ENCODE data around the gene CACUL1.
"Not testable (repeated sequence)": the region's sequence is repeated elsewhere in the genome, so short reads cannot be mapped to it uniquely, and the experiment has no call there.

CACUL1 gene

DNA sequence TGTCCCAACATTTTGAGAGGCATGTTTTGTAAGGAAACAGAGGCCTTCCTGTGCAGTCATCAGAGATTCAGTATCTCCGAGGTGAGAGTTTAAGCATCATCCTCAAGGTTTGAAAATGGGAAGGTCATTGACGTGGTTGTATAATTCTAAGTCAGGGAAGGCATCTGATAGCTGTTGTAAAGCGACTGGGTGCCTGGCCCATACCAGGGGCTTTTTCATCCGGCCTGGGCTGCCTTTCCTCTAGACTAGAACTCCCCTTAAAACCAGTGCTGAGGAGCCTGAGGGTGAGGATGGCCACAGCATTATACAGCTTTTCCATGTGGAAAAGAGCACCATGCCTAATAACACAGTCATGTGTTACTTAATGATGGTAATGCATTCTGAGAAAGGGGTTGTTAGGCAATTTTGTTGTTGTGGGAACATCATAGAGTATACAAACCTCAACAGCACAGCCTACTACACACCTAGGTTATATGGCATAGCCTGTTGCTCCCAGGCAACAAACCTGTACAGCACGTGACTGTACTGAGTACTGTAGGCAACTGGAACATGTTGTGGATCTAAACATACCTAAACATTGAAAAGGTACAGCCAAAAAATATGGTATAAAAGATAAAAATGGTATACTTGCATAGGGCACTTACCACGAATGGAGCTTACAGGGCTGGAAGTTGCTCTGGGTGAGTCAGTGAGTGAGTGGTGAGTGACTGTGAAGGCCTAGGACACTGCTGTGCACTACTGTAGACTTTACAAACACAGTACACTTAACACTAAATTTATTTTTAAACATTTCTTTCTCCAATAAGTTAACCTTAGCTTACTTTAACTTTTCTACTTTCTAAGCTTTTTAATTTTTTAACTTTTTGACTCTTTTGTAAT, 13.5 kb upstream of the CACUL1 start:
- DNase-seq: no peak

DNA sequence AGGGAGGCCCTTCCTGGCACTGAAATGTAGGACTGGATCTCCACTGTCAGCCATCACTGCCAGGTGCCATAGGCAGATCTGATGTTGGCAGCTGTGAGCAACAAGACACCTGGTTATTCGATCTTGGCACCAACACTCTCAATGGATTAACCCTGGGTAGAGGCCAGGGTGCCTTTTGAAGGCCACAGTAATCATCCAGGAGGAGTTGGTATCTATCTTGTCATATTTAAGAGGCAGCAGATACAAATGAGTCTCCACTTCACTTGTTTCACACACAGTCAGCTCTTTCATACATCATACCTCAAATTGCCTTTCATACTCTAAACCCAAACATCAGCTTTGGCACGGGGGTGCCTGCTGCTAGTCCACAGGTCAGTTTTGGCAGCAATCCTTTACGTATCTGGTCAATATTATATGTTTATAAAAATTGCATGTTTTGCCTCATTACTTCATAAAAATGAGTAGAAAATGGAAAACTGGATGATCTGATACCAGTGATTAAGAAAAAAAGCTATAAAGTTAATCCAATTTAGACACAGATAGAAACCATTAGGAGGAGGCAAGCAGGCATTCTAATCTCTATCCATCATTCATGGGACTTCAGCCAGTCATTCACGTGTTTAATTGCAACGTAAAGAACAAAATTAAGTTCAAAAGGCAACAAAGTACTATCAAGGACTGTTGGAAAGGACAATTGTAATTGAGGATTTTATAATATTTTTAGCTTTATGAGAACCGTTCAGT, 12.7 kb upstream of the CACUL1 start:
- DNase-seq: no peak

DNA sequence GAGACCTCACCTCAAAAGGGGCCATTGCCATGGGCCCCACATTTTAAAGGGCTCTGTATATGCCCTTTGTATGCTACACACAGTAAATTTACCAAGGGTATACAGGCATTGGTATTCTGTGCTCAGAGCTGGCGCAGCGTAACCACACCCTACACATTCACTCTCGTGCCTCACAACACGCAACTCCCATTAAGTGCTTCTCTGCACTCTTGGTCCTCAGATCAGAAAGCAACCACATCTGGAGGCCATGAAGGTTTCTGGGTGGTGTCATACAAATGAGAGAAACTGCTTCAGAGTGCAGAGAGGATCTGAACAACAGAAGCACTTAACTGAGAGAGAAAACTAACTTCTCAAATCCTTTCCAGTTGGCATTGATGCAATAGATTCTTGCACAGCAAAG, 9.4 kb upstream of the CACUL1 start:
- no peak for DNase-seq

DNA sequence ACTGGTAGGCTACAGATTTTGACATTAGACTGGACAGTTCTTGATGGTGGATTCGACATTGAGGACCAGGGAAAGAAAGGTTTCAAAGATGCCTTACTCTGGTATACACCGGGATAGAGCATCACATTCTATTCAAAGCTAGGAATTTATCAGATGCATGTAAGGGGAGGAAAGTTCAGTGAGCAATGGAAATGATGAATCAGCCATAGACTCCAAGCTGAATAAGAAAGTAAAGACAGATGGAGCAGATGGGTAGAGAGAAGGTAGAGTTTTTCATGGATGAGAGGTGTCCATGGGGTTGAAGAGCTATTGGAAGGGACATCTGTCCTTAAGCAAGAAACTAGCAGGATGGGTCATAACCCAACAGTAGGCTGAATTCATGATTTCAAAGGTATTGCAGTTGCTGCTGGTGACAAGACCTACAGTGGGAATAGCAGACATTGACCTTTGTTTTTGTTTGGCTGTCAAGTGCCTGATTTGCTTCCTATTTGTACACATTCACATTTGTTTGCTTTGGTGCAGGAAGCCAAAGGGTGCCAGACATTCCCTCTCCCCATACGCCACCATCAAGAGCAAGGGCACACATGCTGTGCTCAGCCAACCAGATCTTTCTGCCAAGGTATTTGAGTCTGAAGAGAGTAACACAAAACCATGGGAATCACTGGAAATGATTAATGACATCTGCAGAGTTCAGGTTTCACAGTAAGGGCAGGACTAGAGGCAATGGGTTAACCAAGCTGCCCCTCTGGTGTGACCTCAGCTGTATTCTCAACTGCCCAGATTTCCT, 8.6 kb upstream of the CACUL1 start:
- no peak for DNase-seq

DNA sequence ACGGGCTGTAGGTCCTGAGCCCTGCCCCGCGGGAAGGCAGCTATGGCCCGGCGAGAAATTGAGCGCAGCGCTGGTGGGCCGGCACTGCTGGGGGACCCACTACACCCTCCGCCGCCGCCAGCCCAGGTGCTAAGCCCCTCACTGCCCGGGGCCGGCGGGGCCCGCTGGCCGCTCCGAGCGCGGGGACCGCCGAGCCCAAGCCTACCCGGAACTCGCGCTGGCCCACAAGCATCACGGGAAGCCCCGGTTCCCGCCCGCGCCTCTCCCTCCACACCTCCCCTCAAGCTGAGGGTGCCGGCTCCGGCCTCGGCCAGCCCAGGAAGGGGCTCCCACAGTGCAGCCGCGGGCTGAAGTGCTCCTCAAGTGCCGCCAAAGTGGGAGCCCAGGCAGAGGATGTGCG, 5.5 kb upstream of the CACUL1 start:
- no peak for DNase-seq

DNA sequence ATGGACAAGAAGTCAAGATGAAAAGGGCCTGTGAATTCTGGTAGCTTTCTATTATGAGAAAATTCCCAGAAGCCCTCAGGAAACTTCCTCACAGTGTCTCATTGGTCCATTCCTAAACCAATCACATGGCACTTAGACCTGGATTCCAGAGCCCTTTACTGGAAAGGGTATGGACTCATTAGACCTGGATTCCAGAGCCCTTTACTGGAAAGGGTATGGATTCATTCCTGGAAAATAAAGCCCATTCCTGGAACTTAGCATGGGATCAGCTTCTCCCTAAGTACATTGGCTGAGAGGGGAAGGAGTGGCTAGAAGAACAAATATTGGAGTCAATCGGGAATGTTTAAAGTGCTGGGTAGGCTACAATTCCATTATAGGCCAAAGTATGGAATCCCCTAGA, 3.7 kb upstream of the CACUL1 start:
- no peak for DNase-seq

DNA sequence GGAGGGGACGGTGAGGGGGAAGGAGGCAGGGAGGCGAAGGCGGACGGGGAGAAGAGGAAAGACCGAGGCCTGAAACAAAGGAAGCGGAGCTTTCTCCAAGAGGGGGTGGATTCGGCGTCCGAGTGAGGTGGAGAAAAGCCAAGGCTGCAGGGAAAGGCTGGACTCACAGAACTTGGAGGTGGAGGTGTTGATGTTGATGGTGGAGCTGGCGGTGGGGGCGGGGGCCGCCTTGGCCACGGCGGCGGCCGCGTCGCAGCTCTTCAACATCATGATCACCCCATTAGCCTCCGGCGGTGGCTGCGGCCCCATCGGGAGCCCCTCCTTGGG, 578 bp downstream of the CACUL1 start:
- peak; percentile 53 for DNase-seq

DNA sequence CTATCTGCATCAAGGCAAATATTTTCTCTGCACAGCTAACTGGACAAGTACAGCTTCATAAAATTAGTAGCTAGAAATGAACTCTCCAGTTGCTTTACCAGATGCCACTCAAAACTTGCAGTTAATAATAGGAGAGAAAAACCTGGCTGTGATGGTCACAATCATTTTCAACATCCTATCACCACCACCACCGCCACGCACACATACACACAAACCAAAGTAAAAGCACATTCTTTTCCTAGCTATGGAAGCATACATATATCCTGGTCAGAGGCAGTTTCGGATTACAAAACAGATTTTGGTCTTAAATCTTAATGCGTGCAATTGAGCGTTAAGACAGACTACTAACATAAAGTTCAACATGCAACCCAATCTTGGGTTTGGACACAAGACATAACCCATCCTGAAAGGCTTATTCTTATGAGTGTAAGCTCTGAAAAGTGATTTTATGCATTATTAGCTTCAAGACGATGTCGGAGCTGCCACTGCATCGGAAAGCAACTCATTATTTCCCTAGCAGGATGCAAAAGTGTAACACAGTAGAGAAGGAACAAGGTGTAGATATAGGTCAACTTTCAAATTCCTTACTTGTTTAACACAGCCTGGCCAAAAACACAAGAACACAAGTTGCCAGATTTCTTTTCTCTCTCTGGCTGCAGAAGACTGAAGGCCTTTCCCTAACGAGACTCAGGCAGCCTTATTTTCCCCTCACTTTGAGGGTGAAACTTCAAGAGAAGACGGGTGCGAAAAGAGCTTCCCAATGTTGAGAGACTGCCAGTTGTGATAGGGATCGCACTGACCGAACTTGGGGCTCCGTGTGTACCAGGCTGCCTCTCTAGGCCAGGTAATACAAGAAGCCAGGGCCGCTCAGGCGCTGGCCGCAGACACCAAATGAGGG, 1.2 kb downstream of the CACUL1 start:
- DNase-seq: no peak

DNA sequence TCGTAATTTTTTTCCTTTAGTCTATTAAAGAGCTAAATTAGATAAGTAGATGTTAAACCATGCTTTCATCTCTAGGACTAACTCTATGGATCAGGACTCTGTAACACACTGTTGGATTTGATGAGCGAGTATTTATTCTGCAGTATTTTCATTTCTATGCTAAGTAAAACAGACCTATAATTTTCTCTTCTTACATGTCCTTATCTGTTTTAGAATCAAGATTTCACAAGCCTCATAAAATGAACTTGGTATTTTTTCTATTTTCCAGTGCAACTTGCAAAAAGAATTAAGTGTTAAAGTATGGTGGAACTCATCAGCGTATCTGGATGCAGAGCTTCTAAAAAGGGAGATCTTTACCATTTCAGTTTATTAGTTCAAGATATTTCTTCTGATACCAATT, 2.4 kb downstream of the CACUL1 start:
- no peak for DNase-seq

DNA sequence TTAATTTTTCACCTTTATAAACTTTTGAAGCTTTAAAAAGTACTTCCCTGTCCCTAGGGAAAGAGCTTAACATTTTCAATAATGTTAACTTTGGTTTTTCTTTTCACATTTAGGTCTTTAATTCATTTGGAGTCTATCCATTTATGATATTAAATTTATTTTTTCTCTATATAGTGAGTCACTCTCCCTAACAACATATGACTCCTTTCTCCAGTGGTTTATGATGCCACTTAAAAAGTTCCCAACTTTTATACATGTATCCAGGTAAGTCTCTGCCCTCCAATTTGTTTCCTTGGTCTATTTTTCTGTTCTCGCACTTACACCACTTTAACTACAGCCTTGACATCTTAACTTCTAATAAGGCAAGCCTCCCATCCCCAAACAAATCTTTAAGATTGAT, 3.5 kb downstream of the CACUL1 start:
- DNase-seq: no peak

DNA sequence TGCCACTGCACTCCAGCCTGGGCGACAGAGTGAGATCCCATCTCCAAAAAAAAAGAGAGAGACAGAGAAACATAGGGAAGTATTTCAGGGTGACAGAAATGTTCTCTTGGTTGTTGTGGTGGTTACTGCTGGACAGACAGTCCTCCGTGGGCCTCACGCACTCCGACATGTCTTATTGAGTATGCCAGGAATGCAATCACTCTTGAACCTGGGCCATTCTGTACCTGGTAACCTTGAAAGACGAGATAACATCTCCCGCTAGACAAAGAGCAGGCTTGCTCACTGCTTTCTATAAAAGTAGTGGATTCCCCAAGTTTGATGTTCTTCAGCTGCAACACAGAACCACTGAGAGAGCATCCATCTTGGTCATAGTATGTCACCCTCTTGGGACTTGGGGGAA, 6.7 kb downstream of the CACUL1 start:
- DNase-seq: no peak

DNA sequence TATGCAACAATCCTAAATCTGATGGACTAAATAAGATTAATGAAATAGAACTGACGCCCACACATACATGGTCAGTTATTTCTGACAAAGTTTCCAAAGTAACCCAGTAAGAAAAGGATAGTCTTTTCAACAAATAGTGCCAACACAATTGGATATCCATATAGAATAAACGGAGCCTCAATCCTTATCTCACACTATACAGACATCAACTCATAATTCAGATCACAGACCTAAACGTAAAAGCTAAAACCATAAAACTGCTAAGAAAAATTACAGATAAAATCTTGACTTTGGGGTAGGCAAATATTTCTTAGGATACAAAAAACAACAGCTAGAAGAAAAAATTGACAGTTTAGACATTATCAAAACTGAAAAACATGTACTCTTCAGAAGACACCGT, 8.5 kb downstream of the CACUL1 start:
- DNase-seq: no peak

DNA sequence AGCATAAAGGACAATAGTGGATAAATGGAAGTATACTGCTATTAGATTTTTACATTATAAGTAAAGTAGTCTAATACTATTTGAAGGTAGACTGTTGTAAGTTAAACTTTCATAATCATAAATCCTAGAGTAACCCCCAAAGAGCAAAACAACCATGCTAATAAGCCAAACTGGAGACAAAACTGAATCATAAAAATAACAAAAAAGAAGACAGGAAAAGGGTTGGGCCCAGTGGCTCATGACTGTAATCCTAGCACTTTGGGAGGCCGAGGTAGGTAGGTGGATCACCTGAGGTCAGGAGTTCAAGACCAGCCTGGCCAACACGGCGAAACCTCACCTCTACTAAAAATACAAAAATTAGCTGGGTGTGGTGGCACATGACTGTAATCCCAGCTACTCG, 9.7 kb downstream of the CACUL1 start:
- DNase-seq: no peak

DNA sequence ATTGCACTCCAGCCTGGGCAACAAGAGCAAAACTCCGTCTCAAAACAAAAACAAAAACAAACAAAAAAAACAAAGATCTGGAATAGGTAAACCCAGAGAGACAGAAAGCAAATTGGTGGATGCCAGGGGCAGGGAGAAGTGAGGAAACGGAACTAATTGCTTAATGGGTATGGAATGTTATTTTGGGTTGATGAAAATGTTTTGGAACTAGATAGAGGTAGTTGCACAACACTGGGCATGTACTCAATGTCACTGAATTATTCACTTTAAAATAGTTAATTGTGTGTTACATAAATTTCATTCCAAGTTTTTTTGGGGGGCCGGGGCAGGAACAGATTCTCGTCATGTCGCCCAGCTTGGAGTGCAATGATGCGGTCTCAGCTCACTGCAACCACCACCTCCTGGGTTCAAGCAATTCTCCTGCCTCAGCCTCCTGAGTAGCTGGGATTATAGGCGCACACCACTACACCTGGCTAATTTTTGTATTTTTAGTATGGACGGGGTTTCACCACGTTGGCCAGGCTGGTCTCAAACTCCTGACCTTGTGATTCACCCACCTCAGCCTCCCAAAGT, 10.3 kb downstream of the CACUL1 start:
- not testable (repeated sequence) for DNase-seq

DNA sequence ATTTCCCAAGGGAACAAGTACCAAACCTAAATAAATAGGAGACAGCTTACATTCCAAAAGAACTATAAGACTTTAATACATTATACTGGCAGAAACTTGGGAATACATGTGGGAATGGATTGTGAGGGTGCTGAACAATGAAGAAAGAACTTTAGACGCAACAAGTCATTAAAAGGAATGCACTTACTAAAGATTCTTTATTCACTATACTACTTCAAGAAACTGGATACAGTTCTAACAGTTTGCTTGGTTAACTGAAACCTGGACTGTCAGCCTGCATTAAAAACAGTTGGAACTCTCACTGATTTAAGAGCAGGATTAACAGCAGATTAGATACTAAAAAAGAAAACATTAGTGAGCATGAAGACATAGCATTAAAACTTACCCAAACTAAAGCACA, 12.0 kb downstream of the CACUL1 start:
- no peak for DNase-seq

DNA sequence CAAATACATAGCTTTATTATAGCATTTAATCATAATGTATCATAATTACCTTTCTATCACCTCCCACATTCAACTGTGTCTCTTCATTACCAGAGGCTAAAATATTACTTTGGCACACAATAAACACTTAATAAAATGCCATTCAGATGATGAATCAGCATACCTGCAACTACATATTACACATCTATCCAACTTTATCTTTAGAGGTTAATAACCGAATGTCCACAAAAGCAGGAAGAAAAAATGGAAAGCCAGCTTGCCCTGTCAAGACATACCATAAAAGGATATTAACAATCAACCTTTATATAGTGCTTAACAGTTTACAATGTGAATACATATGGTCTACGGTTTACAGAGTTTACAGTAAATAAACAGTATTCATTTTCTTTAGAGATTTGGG, 12.7 kb downstream of the CACUL1 start:
- no peak for DNase-seq

DNA sequence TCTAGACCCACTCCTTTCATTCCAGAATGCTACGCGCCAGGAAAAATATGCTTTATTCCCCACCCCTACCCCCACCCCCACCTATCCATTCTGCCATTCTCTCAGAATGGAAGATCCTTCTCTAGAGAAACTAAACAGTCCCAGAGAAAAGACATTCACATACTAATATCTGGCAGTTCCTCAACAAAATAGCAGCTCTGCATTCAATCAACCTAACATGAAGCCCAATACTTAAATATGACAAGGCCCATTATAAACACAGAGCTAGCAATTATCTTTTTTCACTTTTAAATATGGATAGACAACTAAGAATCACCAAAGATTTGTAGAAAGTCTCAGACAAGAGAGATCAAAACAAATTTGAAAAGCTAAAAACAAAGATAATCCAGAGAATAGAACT, 16.4 kb downstream of the CACUL1 start:
- DNase-seq: no peak

DNA sequence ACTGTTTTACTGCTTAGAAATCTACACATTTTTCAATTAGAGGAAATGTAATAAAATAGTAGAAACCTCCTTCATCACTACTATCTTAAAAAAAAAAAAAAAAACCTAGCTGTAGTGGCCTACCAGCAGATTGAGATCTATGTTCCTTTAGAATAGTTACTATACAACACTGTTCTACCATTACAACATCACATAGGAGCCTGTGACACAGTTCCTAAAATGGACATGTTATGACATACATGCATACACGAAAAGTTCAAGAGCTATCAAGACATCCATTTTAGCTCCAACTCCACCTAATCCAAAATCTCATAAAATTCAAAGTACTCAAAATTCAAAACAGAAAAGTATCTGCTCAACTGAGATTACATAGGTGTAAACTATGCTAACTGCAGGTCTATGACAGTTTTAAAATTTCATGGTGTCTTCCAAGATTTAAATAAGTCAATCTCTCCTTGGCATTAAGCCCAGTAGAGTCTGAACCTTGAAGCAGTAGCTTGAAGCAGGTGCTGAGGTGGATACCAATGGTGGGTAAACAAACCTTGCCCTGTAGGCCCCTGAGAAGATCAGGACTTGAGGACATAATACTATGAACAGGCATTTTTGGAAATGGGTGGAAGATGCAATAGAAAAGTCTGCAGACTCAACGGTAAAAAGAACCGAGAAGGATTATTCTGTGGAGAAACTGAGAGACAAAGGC, 17.0 kb downstream of the CACUL1 start:
- DNase-seq: no peak

DNA sequence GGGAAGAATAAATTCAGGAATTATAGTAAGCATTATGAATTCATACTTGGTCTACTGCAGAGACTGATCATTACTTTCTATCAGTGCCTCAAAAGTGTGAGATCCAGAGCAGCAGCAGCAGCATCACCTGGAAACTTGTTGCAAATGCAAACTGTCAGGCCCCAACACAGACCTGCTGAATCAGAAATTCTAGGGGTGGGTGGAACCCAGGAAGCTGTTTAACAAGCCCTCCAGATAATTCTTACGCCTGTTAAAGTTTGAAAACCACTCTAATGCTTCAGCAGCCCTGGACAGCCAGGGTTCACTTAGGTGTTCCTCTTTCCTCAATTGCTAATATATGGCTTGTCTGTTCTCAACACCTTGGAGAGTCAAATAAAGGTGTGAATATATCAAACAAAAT, 19.5 kb downstream of the CACUL1 start:
- no peak for DNase-seq

DNA sequence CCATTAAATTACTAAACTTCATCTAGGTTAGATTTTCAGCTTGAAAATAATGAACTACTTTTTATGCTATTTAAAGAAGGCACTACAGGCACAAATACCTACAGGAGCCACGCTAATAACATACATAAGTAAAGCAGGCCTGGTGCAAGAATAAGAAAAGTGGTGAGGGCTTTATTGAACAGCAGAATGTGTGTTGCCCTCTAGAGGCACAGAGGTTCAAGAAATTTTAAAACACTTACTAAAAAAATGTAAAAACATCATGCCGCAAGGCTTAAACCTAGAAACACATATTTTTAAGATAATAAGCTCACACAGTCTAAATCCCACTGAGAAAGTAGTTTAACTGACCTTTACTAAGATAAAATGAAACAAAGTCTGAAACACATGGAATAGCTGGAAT, 20.3 kb downstream of the CACUL1 start:
- no peak for DNase-seq

DNA sequence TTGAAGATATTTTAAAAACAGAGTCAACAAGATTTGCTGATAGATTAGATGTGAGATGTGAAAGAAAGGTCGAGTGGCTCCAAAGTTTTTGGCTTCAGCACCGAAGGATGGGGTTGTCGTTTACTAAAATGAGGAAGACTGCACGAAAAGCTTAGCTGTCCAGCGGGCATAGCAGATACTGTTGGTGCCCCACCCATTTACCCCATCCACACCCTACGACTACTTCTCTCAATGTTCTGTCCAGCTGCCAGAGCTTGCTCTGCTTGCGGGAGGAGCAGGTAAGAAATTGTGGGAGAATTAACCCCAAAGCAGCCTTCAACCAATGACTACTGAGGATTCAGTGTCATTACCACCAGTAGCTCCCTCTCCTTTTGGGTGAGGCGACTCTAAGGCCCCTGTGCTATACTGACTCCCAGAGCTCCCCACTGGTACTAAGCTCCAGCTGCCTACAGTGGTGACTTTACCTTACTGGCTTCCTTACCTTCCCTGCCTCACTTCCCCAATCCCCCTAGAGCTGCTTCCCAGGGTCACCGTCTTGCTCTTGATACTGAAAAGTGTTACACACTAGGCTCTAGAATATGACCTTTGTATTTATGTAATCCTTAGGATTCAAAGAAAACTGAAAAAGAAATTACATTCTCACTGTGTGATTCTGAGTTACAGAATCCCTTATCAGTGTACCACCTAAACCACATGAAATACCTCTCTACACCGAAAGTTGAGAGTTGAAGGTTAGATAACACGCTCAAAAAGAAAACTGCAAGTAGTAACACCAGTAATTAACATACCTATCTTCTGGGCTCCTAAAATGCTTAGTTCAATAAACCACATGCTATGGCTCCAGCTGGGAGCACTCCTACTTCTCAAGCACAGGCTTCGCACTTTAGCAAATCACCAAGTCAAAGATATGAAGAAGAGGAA, 22.3 kb downstream of the CACUL1 start:
- DNase-seq: no peak
